Suppressor macrophage treated with lipopolysaccharide for 1 hour (primary cell): ENCODE results near the gene FCF1.

Experiments used
- DNase-seq, 3 donors: peaks; one replicate each; pipeline ENCODE4 v3.0.0-alpha.2; 2020 to 2022

Gene FCF1

DNA sequence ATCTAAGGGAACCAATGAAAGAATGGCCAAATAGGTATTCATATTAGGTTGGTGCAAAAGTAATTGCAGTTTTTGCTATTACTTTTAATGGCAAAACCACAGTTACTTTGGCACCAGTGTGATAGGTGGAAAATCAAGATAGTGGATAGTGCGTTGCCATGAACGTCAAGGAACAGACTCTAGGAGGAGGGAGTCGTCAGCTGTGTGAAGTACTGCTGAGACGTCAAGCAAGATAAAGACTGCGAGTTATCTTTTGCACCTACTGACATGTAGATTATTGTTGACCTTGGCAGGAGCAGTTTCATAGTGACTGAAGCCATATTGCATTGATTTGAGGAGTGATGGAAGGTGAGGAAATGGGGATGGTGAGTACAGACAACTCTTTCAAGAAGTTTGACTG is 58.5 kb downstream of the FCF1 start:
- DNase-seq: no peak

DNA sequence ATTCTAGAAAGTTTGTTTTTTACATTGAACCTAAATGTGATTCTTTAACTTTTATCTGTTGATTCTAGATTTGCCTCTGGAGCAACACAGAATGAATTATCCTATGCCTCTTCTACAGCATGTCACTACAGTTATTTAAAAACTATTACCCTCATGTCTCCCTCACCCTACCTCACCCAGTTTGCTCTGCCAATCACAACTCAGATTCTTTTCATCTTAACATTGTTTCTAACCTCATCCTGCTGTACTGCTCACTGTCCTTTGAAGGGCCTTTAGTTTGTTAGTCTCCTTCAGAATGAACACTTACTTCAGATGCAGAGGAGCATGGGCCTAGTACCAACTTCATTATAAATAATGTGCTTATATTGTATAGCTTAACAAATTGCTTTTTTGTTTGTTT is 71.7 kb downstream of the FCF1 start:
- DNase-seq: no peak

- no peak for DNase-seq
Measured at GRCh38 chr14:74785056-74785613, 72.2 kb downstream of the FCF1 start.

DNA sequence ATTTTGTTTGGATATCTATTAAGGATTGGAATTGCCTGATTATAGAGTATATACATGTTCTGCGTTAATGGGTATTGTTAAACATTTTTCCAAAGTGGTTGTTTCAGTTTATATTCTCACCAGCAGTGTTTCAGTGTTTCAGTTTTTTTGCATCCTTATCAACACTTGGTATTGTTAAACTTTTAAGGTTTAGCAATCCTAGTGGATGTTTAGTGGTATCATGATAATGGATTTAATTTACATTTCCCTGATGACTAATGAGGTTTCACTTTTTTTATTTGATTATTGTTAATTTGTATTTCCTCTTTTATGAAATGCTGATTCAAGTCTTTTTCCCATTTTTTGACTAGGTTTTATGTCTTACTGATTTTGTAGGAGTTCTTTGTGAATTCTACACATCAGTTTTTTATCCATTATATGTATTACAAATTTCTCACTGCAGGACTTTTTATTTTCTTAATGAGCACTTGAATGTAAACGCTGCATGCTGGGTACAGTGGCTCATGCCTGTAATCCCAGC is 73.9 kb downstream of the FCF1 start:
- peak in 1 of 3 donors; percentile 13 for DNase-seq
